ENCODE measurements around the gene CBLL1. TPM values are rescaled to one million over a fixed set of nuclear protein-coding genes. Genes with fewer than 3 reads are reported as not detected.

The CBLL1 gene
- total RNA-seq, 3 donors from 2014 or later = 27.5 to 49.3 (median 30.4) TPM

DNA sequence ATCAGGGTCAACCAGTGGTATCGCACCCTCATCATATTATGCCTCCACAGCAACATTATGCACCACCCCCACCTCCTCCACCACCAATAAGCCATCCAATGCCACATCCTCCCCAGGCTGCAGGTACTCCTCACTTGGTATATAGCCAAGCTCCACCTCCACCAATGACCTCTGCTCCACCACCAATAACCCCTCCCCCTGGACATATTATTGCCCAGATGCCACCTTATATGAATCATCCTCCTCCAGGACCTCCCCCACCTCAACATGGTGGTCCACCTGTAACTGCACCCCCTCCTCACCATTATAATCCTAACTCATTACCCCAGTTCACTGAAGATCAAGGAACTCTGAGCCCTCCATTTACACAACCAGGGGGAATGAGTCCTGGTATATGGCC is 14.7 kb downstream of the CBLL1 start:
- no peak for DNase-seq (ENCODE audit: low spot score in 2 of 2)
- no peaks in the 10 kb centered on the region for H3K36me3 ChIP-seq
- intact Hi-C loops (cut with DNase I; ENCODE audit: low total_unique reads) = no loop called here
- TF ChIP-seq, protein P1, sequence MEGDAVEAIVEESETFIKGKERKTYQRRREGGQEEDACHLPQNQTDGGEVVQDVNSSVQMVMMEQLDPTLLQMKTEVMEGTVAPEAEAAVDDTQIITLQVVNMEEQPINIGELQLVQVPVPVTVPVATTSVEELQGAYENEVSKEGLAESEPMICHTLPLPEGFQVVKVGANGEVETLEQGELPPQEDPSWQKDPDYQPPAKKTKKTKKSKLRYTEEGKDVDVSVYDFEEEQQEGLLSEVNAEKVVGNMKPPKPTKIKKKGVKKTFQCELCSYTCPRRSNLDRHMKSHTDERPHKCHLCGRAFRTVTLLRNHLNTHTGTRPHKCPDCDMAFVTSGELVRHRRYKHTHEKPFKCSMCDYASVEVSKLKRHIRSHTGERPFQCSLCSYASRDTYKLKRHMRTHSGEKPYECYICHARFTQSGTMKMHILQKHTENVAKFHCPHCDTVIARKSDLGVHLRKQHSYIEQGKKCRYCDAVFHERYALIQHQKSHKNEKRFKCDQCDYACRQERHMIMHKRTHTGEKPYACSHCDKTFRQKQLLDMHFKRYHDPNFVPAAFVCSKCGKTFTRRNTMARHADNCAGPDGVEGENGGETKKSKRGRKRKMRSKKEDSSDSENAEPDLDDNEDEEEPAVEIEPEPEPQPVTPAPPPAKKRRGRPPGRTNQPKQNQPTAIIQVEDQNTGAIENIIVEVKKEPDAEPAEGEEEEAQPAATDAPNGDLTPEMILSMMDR (IDR thresholded peaks at IDR 0.05) = no peak
- TF ChIP-seq POLR2A (IDR thresholded peaks at IDR 0.05) (no peak), POLR2AphosphoS5 (IDR thresholded peaks at IDR 0.05) (no peak)
- no peaks in the 10 kb centered on the region for H3K27me3 ChIP-seq
- no peaks in the 10 kb centered on the region for H3K4me1 ChIP-seq
- H3K27ac ChIP-seq = no peak overlapping the region
- H3K4me3 ChIP-seq = no peak overlapping the region
- H3K9me3 ChIP-seq = no peaks in the 10 kb centered on the region

DNA sequence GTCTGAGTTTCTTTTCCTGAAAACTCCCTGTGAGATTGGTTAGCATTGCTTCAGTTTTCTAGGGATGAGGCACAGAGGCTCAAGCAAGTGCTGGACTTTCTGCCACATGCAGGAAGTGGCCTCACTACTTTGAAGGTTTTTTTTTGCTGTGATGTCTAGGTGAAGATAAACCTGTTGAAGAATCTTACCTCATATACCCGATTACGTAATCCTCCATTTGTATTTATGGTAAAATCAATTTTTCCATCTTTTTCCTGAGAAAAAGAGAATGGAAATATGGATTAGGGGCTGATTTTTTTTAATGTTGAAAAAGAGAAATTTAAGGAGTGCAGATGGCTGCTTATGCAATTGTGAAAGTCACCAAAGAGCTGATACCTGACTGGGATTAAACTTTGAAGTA is 23.4 kb downstream of the CBLL1 start:
- no peak for DNase-seq (ENCODE audit: low spot score in 2 of 2)
- Histone ChIP-seq H3K27me3 (no peaks in the 10 kb centered on the region), H3K4me1 (no peaks in the 10 kb centered on the region), H3K27ac (no peak overlapping the region), H3K4me3 (no peak overlapping the region), H3K36me3 (no peaks in the 10 kb centered on the region), H3K9me3 (no peaks in the 10 kb centered on the region)
- intact Hi-C loops (cut with DNase I; ENCODE audit: low total_unique reads) = no loop called here
- no peak for TF ChIP-seq POLR2AphosphoS5 (IDR thresholded peaks at IDR 0.05)
- TF ChIP-seq, protein P1 (IDR thresholded peaks at IDR 0.05) = no peak
- no peak for TF ChIP-seq POLR2A (IDR thresholded peaks at IDR 0.05)

DNA sequence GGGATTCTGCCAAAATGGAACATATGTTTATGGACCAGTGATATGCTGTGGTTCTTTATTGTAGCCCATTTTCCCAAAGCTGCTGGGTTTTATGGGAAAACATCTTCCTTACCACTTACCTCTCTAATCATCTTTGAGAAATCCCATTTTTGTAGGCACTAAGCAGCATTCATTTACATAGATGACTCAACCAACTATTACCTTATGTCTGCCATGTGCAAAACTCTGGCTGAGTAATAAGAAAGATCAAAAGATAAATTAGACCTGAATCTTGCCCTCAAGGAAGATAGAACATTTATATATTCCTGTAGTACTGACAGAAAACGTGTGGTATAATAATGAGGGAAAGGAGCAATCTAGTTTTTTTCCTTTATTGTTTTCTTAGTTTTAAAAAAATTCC is 24.3 kb downstream of the CBLL1 start:
- TF ChIP-seq POLR2AphosphoS5 (IDR thresholded peaks at IDR 0.05) = no peak
- TF ChIP-seq, protein P1 (IDR thresholded peaks at IDR 0.05) = no peak
- no peaks in the 10 kb centered on the region for H3K27me3 ChIP-seq
- no peaks in the 10 kb centered on the region for H3K36me3 ChIP-seq
- intact Hi-C loops (cut with DNase I; ENCODE audit: low total_unique reads) = no loop called here
- H3K4me3 ChIP-seq = no peak overlapping the region
- H3K4me1 ChIP-seq = no peaks in the 10 kb centered on the region
- no peak overlapping the region for H3K27ac ChIP-seq
- no peak for DNase-seq (ENCODE audit: low spot score in 2 of 2)
- H3K9me3 ChIP-seq = no peaks in the 10 kb centered on the region

DNA sequence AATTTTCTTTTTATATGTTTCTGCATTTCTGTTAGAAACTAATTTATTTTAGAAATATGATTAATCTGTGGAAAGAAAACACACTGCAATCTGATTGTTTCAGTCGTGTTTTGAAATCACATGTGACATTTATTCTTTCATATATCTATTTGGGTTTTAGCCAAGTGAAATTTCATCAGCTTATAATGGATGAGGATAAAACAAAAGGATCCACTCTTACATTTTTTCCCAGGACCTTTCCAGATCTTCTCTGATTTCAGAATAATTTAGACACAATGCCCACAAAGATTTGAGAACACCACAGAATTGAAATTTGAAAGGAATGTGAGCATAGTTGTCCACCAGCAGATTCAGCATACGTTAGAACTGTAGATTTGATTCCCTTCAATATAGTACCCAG is 29.1 kb downstream of the CBLL1 start:
- TF ChIP-seq, protein P1 (IDR thresholded peaks at IDR 0.05) = no peak
- no peak for TF ChIP-seq POLR2AphosphoS5 (IDR thresholded peaks at IDR 0.05)
- no peak for TF ChIP-seq POLR2A (IDR thresholded peaks at IDR 0.05)
- no peak for DNase-seq (ENCODE audit: low spot score in 2 of 2)
- Histone ChIP-seq H3K36me3 (no peaks in the 10 kb centered on the region), H3K9me3 (no peaks in the 10 kb centered on the region), H3K27ac (no peak overlapping the region), H3K4me3 (no peak overlapping the region), H3K27me3 (no peaks in the 10 kb centered on the region), H3K4me1 (no peaks in the 10 kb centered on the region)
- intact Hi-C loops (cut with DNase I; ENCODE audit: low total_unique reads) = no loop called here

DNA sequence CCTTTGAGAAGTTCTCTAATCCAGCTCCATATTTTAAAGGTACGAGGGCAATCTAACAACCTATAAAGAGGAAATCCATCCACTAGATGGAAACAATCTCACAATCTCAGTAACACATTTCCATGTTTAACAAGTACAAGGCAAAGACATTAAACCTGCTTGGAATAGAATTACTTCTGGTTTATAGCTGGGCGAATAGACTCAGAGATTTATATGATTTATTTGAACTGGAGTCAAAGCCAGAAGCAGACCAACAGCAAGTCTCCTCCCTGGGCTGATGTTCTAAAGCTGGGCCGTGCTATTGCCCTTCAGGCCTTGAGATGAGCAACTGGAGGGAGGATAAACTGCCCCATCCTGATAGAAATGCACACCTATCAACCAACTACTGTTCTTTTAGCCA is 33.8 kb downstream of the CBLL1 start:
- no peaks in the 10 kb centered on the region for H3K4me1 ChIP-seq
- no peak overlapping the region for H3K27ac ChIP-seq
- DNase-seq (ENCODE audit: low spot score in 2 of 2) = no peak
- H3K27me3 ChIP-seq = no peaks in the 10 kb centered on the region
- H3K4me3 ChIP-seq = no peak overlapping the region
- no peaks in the 10 kb centered on the region for H3K36me3 ChIP-seq
- TF ChIP-seq, protein P1 (IDR thresholded peaks at IDR 0.05) = no peak
- TF ChIP-seq POLR2A (IDR thresholded peaks at IDR 0.05) (no peak), POLR2AphosphoS5 (IDR thresholded peaks at IDR 0.05) (no peak)
- intact Hi-C loops (cut with DNase I; ENCODE audit: low total_unique reads) = no loop called here
- H3K9me3 ChIP-seq = no peaks in the 10 kb centered on the region
